Peyer's patch (tissue), 4 donors: ENCODE results near the gene CYFIP1. TPM values are rescaled to one million over a fixed set of nuclear protein-coding genes. Genes with fewer than 3 reads are reported as not detected.

Source experiments
- DNase-seq, 3 donors: peaks; one replicate each; pipeline ENCODE4 v3.0.0-alpha.2; 2017 to 2019
- H3K27ac ChIP-seq, 4 donors: fragments of 200-600 bp; sonication (generic); one replicate each; pipeline ENCODE4 v1.5.1; 2016 to 2019
- H3K27me3 ChIP-seq, 2 donors: fragments of 200-600 bp; sonication (generic); one replicate each; pipeline ENCODE4 v1.5.1; 2019
- H3K36me3 ChIP-seq, 3 donors: fragments of 200-600 bp; sonication (generic); one replicate each; pipeline ENCODE4 v1.5.1; 2016 to 2019
- H3K4me1 ChIP-seq, 4 donors: fragments of 200-600 bp; sonication (generic); one replicate each; pipeline ENCODE4 v1.5.1; 2016 to 2019
- H3K4me3 ChIP-seq, 4 donors: fragments of 200-600 bp; sonication (generic); 1 replicate in 3 of 4; 2 replicates in 1 of 4; pipeline ENCODE4 v1.5.1; 2016 to 2019; ENCODE audit warnings: mild to moderate bottlenecking in 1 of 4
- H3K9me3 ChIP-seq, 4 donors: fragments of 200-600 bp; sonication (generic); one replicate each; pipeline ENCODE4 v1.5.1; 2016 to 2019; ENCODE audit warnings: mild to moderate bottlenecking in 1 of 4
- CTCF ChIP-seq, 6 experiments: fragments of 450-650 bp in 4 of 6; fragments of 200-600 bp in 2 of 6; sonication (generic) in 1 of 6; IDR thresholded peaks; one replicate each; pipeline ENCODE4 v1.5.1; 2017 to 2019; ENCODE audit warnings: antibody characterized with exemption in 6 of 6, mild to moderate bottlenecking in 3 of 6, moderate library complexity in 1 of 6
- POLR2A ChIP-seq, 2 donors: fragments of 450-650 bp; IDR thresholded peaks; one replicate each; pipeline ENCODE4 v1.5.1; 2017; ENCODE audit warnings: antibody characterized with exemption in 2 of 2, mild to moderate bottlenecking in 2 of 2, moderate library complexity in 2 of 2
- total RNA-seq, 4 donors: library from RNA; depleted of rRNA; stranded (reverse); fragments of >200 nt; gene quantifications; one replicate each; pipeline ENCODE4 v1.1.0, GENCODE V29; 2016

CYFIP1 gene
- total RNA-seq, 4 donors from 2014 or later: 61.9 to 139 (median 117) TPM

GRCh38 chr15:23003736-23004135 is 23.6 kb upstream of the CYFIP1 start:
- peaks cover 0 to 64% (median 0%) of the 10 kb centered on the region in 3 donors for H3K36me3 ChIP-seq
- H3K27me3 ChIP-seq: no peaks in the 10 kb centered on the region
- TF ChIP-seq CTCF (IDR thresholded peaks at IDR 0.05) (no peak), POLR2A (IDR thresholded peaks at IDR 0.05) (no peak)
- DNase-seq: peak in 1 of 3 donors; percentile 28
- H3K9me3 ChIP-seq: no peaks in the 10 kb centered on the region
- H3K4me1 ChIP-seq: no peaks in the 10 kb centered on the region
- no peak overlapping the region for H3K27ac ChIP-seq
- H3K4me3 ChIP-seq: no peak overlapping the region

- no peaks in the 10 kb centered on the region for H3K4me1 ChIP-seq
- no peak for TF ChIP-seq POLR2A (IDR thresholded peaks at IDR 0.05)
- no peak for TF ChIP-seq CTCF (IDR thresholded peaks at IDR 0.05)
- no peaks in the 10 kb centered on the region for H3K27me3 ChIP-seq
- H3K36me3 ChIP-seq: peaks cover 0 to 61% (median 0%) of the 10 kb centered on the region in 3 donors
- no peak overlapping the region for H3K27ac ChIP-seq
- H3K4me3 ChIP-seq: no peak overlapping the region
- DNase-seq: peak in 1 of 3 donors; percentile 10
- no peaks in the 10 kb centered on the region for H3K9me3 ChIP-seq
Observed at GRCh38 chr15:23002920-23003319, 22.8 kb upstream of the CYFIP1 start.

GRCh38 chr15:22995795-22996194 is 15.6 kb upstream of the CYFIP1 start:
- DNase-seq: no peak
- Histone ChIP-seq H3K27me3 (no peaks in the 10 kb centered on the region), H3K4me3 (no peak overlapping the region), H3K9me3 (no peaks in the 10 kb centered on the region), H3K4me1 (no peaks in the 10 kb centered on the region), H3K36me3 (peaks cover 0 to 38% (median 0%) of the 10 kb centered on the region in 3 donors), H3K27ac (no peak overlapping the region)
- no peak for TF ChIP-seq POLR2A (IDR thresholded peaks at IDR 0.05)
- no peak for TF ChIP-seq CTCF (IDR thresholded peaks at IDR 0.05)

GRCh38 chr15:22992024-22992326 is 11.8 kb upstream of the CYFIP1 start:
- Histone ChIP-seq H3K36me3 (peaks cover 0 to 19% (median 0%) of the 10 kb centered on the region in 3 donors), H3K9me3 (no peaks in the 10 kb centered on the region), H3K4me1 (no peaks in the 10 kb centered on the region), H3K4me3 (no peak overlapping the region), H3K27ac (no peak overlapping the region), H3K27me3 (no peaks in the 10 kb centered on the region)
- TF ChIP-seq CTCF (IDR thresholded peaks at IDR 0.05): no peak
- peak in 1 of 3 donors; percentile 26 for DNase-seq

- peak in 2 of 3 donors; percentile 14 for DNase-seq
- no peak overlapping the region for H3K27ac ChIP-seq
- no peaks in the 10 kb centered on the region for H3K9me3 ChIP-seq
- peaks cover 0 to 13% (median 0%) of the 10 kb centered on the region in 3 donors for H3K36me3 ChIP-seq
- TF ChIP-seq CTCF (IDR thresholded peaks at IDR 0.05): no peak
- TF ChIP-seq POLR2A (IDR thresholded peaks at IDR 0.05): no peak
- H3K27me3 ChIP-seq: no peaks in the 10 kb centered on the region
- H3K4me3 ChIP-seq: no peak overlapping the region
- no peaks in the 10 kb centered on the region for H3K4me1 ChIP-seq
Observed at GRCh38 chr15:22989576-22990477, 9.7 kb upstream of the CYFIP1 start.
